GM12878 (cell line): ENCODE measurements around the gene CTNNA1. TPM values are rescaled to one million over a fixed set of nuclear protein-coding genes. Genes with fewer than 3 reads are reported as not detected.

Experiments
- ATAC-seq: fragments of 200-7000 bp; cut with Tn5 transposase; 3 replicates; pipeline ENCODE4 v1.9.1; 2020; ENCODE audit warnings: mild to moderate bottlenecking, moderate library complexity
- BruUV-seq: library from RNA; stranded (reverse); fragments of 400-500 nt; replicated peaks from 2 replicates; lab custom pipeline; 2021; lab: Mats Ljungman, UMichigan
- CTCF ChIA-PET: fragments of 300-600 bp; sonication (Branson Sonifier 250); formaldehyde crosslinking; extraction: SDS; loops from one replicate; lab custom pipeline; 2021; ENCODE audit warnings: inconsistent platforms; lab: Yijun Ruan, JAX
- POLR2A ChIA-PET: fragments of 350-600 bp; formaldehyde crosslinking; extraction: SDS; loops from one replicate; lab custom pipeline; 2021; ENCODE audit warnings: inconsistent platforms; lab: Charles Lee
- RAD21 ChIA-PET: fragments of 300-600 bp; sonication (Branson Sonifier 250); formaldehyde crosslinking; loops from one replicate; lab custom pipeline; 2023; ENCODE audit warnings: antibody characterized with exemption; ENCODE audit not compliant: unreplicated experiment; lab: Charles Lee
- SMC1A ChIA-PET: fragments of 300-600 bp; sonication (Branson Sonifier 250); formaldehyde crosslinking; loops from one replicate; lab custom pipeline; 2023; ENCODE audit not compliant: unreplicated experiment, uncharacterized antibody; lab: Charles Lee
- DNase-seq: peaks from one replicate; pipeline ENCODE4 v3.0.0-alpha.2; 2011; ENCODE audit warnings: low read depth, low spot score
- FAIRE-seq: peaks from 3 replicates; lab custom pipeline; 2011; peaks lifted over from hg19 to GRCh38; lab: Jason Lieb, UNC
- H2AFZ ChIP-seq: 2 replicates; pipeline ENCODE4 v1.6.0; 2011; ENCODE audit warnings: low read depth, low read length, control low read depth; ENCODE audit not compliant: control insufficient read depth
- H3K27ac ChIP-seq: 2 replicates; pipeline ENCODE4 v1.5.1; 2011; ENCODE audit warnings: control low read depth; ENCODE audit not compliant: control insufficient read depth, insufficient read depth
- H3K27me3 ChIP-seq, 2 experiments: replicated peaks in 1 of 2; 2 replicates each; pipeline versions ENCODE4 v1.6.0 to v1.6.1; 2011; ENCODE audit warnings: low read length in 1 of 2; ENCODE audit not compliant: control insufficient read depth in 2 of 2, insufficient read depth in 2 of 2
- H3K36me3 ChIP-seq, 2 experiments: 2 replicates each; pipeline ENCODE4 v1.5.1; 2011; ENCODE audit warnings: low read length in 1 of 2; ENCODE audit not compliant: control insufficient read depth in 2 of 2, insufficient read depth in 2 of 2
- H3K4me1 ChIP-seq: 2 replicates; pipeline ENCODE4 v1.6.1; 2011; ENCODE audit warnings: mild to moderate bottlenecking, low read length, moderate library complexity, mixed read lengths; ENCODE audit not compliant: control insufficient read depth, insufficient read depth
- H3K4me2 ChIP-seq: 2 replicates; pipeline ENCODE4 v1.6.0; 2011; ENCODE audit warnings: control low read depth; ENCODE audit not compliant: control insufficient read depth, insufficient read depth
- H3K4me3 ChIP-seq: fragments of 200-600 bp; sonication (generic); 2 replicates; pipeline ENCODE4 v1.5.1; 2016
- H3K79me2 ChIP-seq: 2 replicates; pipeline ENCODE4 v1.6.0; 2011; ENCODE audit warnings: low read length; ENCODE audit not compliant: control insufficient read depth, insufficient read depth
- H3K9ac ChIP-seq: 2 replicates; pipeline ENCODE4 v1.8.0; 2011; ENCODE audit warnings: low read length, control low read depth, mixed read lengths; ENCODE audit not compliant: control insufficient read depth, insufficient read depth
- H3K9me3 ChIP-seq: replicated peaks from 3 replicates; pipeline ENCODE4 v1.5.1; 2011; ENCODE audit warnings: mild to moderate bottlenecking, low read length; ENCODE audit not compliant: control insufficient read depth, insufficient read depth
- H4K20me1 ChIP-seq: 2 replicates; pipeline ENCODE4 v1.6.0; 2011; ENCODE audit not compliant: control insufficient read depth, insufficient read depth
- CHD4 ChIP-seq: fragments of 200-600 bp; sonication (generic); IDR thresholded peaks from 2 replicates; pipeline ENCODE4 v1.6.1; 2016; ENCODE audit warnings: mild to moderate bottlenecking
- CREM ChIP-seq: IDR thresholded peaks from 2 replicates; pipeline ENCODE4 v1.6.1; 2014; ENCODE audit warnings: antibody characterized with exemption, low read depth
- JUNB ChIP-seq: IDR thresholded peaks from 2 replicates; pipeline ENCODE4 v1.6.1; 2016; ENCODE audit warnings: antibody characterized with exemption, mild to moderate bottlenecking
- JUND ChIP-seq: IDR thresholded peaks from 2 replicates; pipeline ENCODE4 v1.6.1; 2012; ENCODE audit warnings: low read depth, mild to moderate bottlenecking, low read length, improper control_type of control experiment, moderate library complexity
- MTA3 ChIP-seq: IDR thresholded peaks from 2 replicates; pipeline ENCODE4 v1.6.1; 2012; ENCODE audit warnings: low read length, inconsistent platforms, borderline replicate concordance
- MXI1 ChIP-seq: fragments of 150-350 bp; IDR thresholded peaks from 2 replicates; pipeline ENCODE4 v1.6.1; 2011; ENCODE audit warnings: low read depth, mild to moderate bottlenecking, inconsistent platforms, low read length, improper control_type of control experiment
- NFIC ChIP-seq: IDR thresholded peaks from 2 replicates; pipeline ENCODE4 v1.6.1; 2012; ENCODE audit warnings: low read depth, mild to moderate bottlenecking, inconsistent platforms, low read length, moderate library complexity
- POLR2AphosphoS5 ChIP-seq: IDR thresholded peaks from 2 replicates; pipeline ENCODE4 v1.6.1; 2011; ENCODE audit warnings: mild to moderate bottlenecking, low read length, inconsistent platforms
- POU2F2 ChIP-seq: IDR thresholded peaks from 3 replicates; pipeline ENCODE4 v1.6.1; 2011; ENCODE audit warnings: low read depth, mild to moderate bottlenecking, low read length, borderline replicate concordance
- RBBP5 ChIP-seq: fragments of 200-600 bp; sonication (generic); conservative IDR thresholded peaks from 2 replicates; pipeline ENCODE4 v1.6.1; 2016
- SMAD1 ChIP-seq: fragments of 450-650 bp; IDR thresholded peaks from 2 replicates; pipeline ENCODE4 v1.6.1; 2018; ENCODE audit warnings: mild to moderate bottlenecking, low read depth; ENCODE audit not compliant: partially characterized antibody
- SP1 ChIP-seq: IDR thresholded peaks from one replicate; pipeline ENCODE4 v1.6.1; 2011; ENCODE audit warnings: low read depth, low read length
- TARDBP ChIP-seq: IDR thresholded peaks from 2 replicates; pipeline ENCODE4 v1.6.1; 2016; ENCODE audit warnings: borderline replicate concordance
- WGBS: methylation state at CpG from one replicate; pipeline ENCODE4 v1.1.6; 2016; ENCODE audit warnings: low lambda C conversion rate; ENCODE audit not compliant: insufficient replicate concordance, insufficient coverage; ENCODE audit errors: missing lambda C conversion rate; 5-methylcytosine and 5-hydroxymethylcytosine counted together
- in situ Hi-C: fragments of 300-500 bp; cut with MboI; formaldehyde crosslinking; loops from 9 replicates; pipeline ENCODE4 v1.14.3; 2018; ENCODE audit warnings: mixed read lengths
- intact Hi-C: fragments of 100-400 bp; cut with micrococcal nuclease; formaldehyde crosslinking; loops from one replicate; pipeline ENCODE4 v1.14.2; 2022; ENCODE audit not compliant: unreplicated experiment
- polyA plus RNA-seq, 11 experiments: library from polyadenylated mRNA; depleted of rRNA in 4 of 11; unstranded in 6 of 11; stranded (reverse) in 5 of 11; fragments of >200 nt; fragmentation: Nextera tagmentation in 4 of 11; fragmentation: Illumina TruSeq in 1 of 11; extraction: Ambion mirVana in 4 of 11; extraction: Trizol in 1 of 11; gene quantifications; 1 replicate in 1 of 11; 2 replicates in 10 of 11; pipeline versions ENCODE4 v1.2.1 to v1.2.3, GENCODE V29; 2011 to 2016; ENCODE audit warnings: inconsistent platforms in 2 of 11, missing spikeins in 2 of 11, low read depth in 1 of 11
- total RNA-seq, 4 experiments: library from RNA; depleted of rRNA in 3 of 4; stranded (reverse); fragments of >200 nt in 3 of 4; fragmentation: Illumina TruSeq in 1 of 4; extraction: Trizol in 1 of 4; gene quantifications; 2 replicates each; pipeline versions ENCODE4 v1.2.1 to v1.2.3, GENCODE V29; 2013 to 2021
- TF ChIP-seq, protein P1 (sequence below): IDR thresholded peaks from 2 replicates; pipeline ENCODE4 v1.6.1; 2012; ENCODE audit warnings: low read depth, low read length, improper control_type of control experiment
- TF ChIP-seq, protein P2 (sequence below): fragments of 450-650 bp; IDR thresholded peaks from 2 replicates; pipeline ENCODE4 v1.6.1; 2017; ENCODE audit warnings: borderline replicate concordance
- TF ChIP-seq, protein P3 (sequence below): IDR thresholded peaks from 2 replicates; pipeline ENCODE4 v1.6.1; 2012; ENCODE audit warnings: mild to moderate bottlenecking, low read depth, low read length
- TF ChIP-seq, protein P4 (sequence below), 3 experiments: IDR thresholded peaks in 2 of 3; conservative IDR thresholded peaks in 1 of 3; 2 replicates each; pipeline ENCODE4 v1.5.1; 2011; ENCODE audit warnings: low read depth in 3 of 3, low read length in 3 of 3, mild to moderate bottlenecking in 3 of 3, control low read depth in 2 of 3, moderate library complexity in 2 of 3, inconsistent platforms in 1 of 3, mixed read lengths in 1 of 3; ENCODE audit not compliant: control insufficient read depth in 2 of 3, insufficient read depth in 1 of 3; ENCODE audit errors: extremely low read depth in 1 of 3

Gene CTNNA1
- total and polyA plus RNA-seq, 10 of the 15 experiments (the other 5 are each of a cell fraction or from before 2014, with no cell fraction given): 32.6 to 104 (median 57.7) TPM

DNA sequence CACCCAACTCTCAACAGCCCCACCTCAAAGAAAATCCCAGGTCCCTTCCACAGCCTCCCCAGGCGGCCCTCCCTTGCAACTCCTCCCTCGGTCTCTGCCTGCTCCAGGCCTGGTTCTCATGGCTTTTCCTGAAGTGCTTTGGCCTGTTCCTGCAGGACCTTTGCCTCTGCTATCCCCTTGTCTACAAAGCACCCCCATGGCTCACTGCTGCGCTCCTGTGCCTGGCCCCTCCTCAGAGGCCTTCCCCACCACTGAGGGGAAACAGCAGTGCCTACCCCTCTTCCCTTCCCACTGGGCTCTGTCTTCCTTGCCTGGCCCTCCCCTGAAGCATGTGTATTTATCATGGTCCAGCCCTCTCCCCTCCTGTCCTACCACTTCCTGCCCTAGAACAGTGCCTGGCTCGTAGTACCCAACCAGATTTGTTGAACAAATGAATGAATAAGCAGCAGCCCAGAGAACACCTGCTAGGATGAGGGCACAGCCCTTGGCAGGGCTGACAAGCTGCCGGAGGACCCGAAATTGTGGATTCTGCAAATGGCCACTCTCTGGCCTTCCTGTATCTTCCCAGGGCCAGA lies 190.5 kb downstream of the CTNNA1 start:
- ATAC-seq: no peak
- WGBS: 83% methylated on average over 6 of the region's 6 CpGs
- TF ChIP-seq, protein P1, sequence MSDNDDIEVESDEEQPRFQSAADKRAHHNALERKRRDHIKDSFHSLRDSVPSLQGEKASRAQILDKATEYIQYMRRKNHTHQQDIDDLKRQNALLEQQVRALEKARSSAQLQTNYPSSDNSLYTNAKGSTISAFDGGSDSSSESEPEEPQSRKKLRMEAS: no peak
- TF ChIP-seq MXI1 (no peak), CHD4 (no peak), TARDBP (no peak), RBBP5 (no peak), SMAD1 (no peak), MTA3 (no peak), CREM (no peak), JUNB (no peak), SP1 (no peak), JUND (no peak), POU2F2 (no peak), NFIC (no peak), POLR2AphosphoS5 (no peak)
- TF ChIP-seq, protein P2, sequence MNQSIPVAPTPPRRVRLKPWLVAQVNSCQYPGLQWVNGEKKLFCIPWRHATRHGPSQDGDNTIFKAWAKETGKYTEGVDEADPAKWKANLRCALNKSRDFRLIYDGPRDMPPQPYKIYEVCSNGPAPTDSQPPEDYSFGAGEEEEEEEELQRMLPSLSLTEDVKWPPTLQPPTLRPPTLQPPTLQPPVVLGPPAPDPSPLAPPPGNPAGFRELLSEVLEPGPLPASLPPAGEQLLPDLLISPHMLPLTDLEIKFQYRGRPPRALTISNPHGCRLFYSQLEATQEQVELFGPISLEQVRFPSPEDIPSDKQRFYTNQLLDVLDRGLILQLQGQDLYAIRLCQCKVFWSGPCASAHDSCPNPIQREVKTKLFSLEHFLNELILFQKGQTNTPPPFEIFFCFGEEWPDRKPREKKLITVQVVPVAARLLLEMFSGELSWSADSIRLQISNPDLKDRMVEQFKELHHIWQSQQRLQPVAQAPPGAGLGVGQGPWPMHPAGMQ: no peak
- TF ChIP-seq, protein P3, sequence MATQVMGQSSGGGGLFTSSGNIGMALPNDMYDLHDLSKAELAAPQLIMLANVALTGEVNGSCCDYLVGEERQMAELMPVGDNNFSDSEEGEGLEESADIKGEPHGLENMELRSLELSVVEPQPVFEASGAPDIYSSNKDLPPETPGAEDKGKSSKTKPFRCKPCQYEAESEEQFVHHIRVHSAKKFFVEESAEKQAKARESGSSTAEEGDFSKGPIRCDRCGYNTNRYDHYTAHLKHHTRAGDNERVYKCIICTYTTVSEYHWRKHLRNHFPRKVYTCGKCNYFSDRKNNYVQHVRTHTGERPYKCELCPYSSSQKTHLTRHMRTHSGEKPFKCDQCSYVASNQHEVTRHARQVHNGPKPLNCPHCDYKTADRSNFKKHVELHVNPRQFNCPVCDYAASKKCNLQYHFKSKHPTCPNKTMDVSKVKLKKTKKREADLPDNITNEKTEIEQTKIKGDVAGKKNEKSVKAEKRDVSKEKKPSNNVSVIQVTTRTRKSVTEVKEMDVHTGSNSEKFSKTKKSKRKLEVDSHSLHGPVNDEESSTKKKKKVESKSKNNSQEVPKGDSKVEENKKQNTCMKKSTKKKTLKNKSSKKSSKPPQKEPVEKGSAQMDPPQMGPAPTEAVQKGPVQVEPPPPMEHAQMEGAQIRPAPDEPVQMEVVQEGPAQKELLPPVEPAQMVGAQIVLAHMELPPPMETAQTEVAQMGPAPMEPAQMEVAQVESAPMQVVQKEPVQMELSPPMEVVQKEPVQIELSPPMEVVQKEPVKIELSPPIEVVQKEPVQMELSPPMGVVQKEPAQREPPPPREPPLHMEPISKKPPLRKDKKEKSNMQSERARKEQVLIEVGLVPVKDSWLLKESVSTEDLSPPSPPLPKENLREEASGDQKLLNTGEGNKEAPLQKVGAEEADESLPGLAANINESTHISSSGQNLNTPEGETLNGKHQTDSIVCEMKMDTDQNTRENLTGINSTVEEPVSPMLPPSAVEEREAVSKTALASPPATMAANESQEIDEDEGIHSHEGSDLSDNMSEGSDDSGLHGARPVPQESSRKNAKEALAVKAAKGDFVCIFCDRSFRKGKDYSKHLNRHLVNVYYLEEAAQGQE: no peak
- TF ChIP-seq, protein P4, sequence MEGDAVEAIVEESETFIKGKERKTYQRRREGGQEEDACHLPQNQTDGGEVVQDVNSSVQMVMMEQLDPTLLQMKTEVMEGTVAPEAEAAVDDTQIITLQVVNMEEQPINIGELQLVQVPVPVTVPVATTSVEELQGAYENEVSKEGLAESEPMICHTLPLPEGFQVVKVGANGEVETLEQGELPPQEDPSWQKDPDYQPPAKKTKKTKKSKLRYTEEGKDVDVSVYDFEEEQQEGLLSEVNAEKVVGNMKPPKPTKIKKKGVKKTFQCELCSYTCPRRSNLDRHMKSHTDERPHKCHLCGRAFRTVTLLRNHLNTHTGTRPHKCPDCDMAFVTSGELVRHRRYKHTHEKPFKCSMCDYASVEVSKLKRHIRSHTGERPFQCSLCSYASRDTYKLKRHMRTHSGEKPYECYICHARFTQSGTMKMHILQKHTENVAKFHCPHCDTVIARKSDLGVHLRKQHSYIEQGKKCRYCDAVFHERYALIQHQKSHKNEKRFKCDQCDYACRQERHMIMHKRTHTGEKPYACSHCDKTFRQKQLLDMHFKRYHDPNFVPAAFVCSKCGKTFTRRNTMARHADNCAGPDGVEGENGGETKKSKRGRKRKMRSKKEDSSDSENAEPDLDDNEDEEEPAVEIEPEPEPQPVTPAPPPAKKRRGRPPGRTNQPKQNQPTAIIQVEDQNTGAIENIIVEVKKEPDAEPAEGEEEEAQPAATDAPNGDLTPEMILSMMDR (IDR thresholded peaks at IDR 0.05 in 2 of 3, conservative IDR thresholded peaks at IDR 0.05 in 1 of 3; ENCODE audit: control insufficient read depth in 2 of 3, extremely low read depth in 1 of 3, insufficient read depth in 1 of 3, low read depth in 3 of 3, low read length in 3 of 3): no peak

More for the DNA sequence above, 190.5 kb downstream of the CTNNA1 start:
- in situ Hi-C loops: no loop called here
- peaks cover 0 to 4% of the 10 kb centered on the region in 2 experiments; a peak in 2 of 4 replicates for H3K36me3 ChIP-seq
- H3K4me2 ChIP-seq: no peak overlapping the region
- no peak overlapping the region for H3K27ac ChIP-seq
- ChIA-PET POLR2A (no interaction called here), RAD21 (no interaction called here), SMC1A (no interaction called here), CTCF (interaction anchor here (0.5 kb wide), 1 partner anchor 494 kb away, joined by 5 read pairs; no protein-coding TSS in a partner anchor)
- FAIRE-seq (no peak), DNase-seq (no peak)
- intact Hi-C loops: no loop called here
- H3K79me2 ChIP-seq: no peaks in the 10 kb centered on the region
- H3K27me3 ChIP-seq: no peaks in the 10 kb centered on the region
- no peaks in the 10 kb centered on the region for H3K9me3 ChIP-seq
- no peaks in the 10 kb centered on the region for H3K4me1 ChIP-seq
- H3K9ac ChIP-seq: no peak overlapping the region
- no peak overlapping the region for H2AFZ ChIP-seq
- H3K4me3 ChIP-seq: no peak overlapping the region
- H4K20me1 ChIP-seq: no peaks in the 10 kb centered on the region
- no TSS peak for BruUV-seq
